NCI-H2081 treated with DMSO at 0.1 percent for 48 hours (cell line): ENCODE results near the gene ZC3H10.
"Not testable (repeated sequence)": the region's sequence is repeated elsewhere in the genome, so short reads cannot be mapped to it uniquely, and the experiment has no call there.

Experiments used
- DNase-seq: peaks from one replicate; lab custom pipeline; 2025; lab: John Stamatoyannopoulos, UW

Gene ZC3H10

GRCh38 chr12:56117778-56118687 lies at the start of gene ZC3H10:
ZC3H10 (plus strand) TSS chr12:56118266; CDS start chr12:56120563, 2,297 bp downstream.
- peak; percentile 96 for DNase-seq

GRCh38 chr12:56071648-56072047 lies 46.4 kb upstream of the ZC3H10 start:
- DNase-seq, result no peak

- no peak for DNase-seq
Measured at GRCh38 chr12:56074396-56074795, 43.7 kb upstream of the ZC3H10 start.

- not testable (repeated sequence) for DNase-seq
Measured at GRCh38 chr12:56077966-56078365, 40.1 kb upstream of the ZC3H10 start.

GRCh38 chr12:56078427-56078826 lies 39.6 kb upstream of the ZC3H10 start:
- DNase-seq, result no peak

DNA sequence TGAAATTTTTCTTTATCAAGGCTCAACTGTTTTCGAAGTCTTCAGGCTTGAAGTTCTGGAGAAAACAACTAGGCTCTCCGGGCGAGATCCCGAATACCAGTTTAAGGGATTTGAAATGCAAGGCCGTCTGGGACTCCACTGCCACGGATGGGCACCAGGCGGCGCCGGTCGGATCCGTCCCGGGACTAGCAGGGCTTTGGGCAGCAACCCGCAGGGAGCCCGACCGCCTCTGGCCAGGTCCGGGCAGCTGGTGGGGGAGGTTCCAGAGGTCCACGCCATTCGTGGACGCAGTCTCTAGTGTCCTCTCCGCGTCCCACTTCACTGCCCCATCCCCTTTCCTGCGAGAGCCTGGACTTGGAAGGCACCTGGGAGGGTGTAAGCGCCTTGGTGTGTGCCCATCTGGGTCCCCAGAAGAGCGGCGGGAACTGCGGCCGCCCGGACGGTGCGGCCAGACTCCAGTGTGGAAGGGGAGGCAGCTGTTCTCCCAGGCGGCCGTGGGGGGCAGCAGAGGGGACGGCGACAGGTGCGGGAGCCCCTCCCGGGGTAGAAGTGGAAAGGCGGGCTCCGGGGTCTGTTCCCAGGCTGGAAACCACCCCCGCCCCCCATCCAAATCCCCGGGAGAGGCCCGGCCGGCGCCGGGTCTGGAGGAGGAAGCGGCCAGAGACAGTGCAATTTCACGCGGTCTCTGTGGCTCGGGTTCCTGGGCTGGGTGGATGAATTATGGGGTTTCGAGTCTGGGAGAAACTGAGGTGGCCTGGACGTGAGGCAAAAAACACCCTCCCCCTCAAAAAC lies 38.9 kb upstream of the ZC3H10 start:
- no peak for DNase-seq

- no peak for DNase-seq
Measured at GRCh38 chr12:56079723-56080555, 38.1 kb upstream of the ZC3H10 start, which contains the start of gene ERBB3. ERBB3 (plus strand) TSS chr12:56080165; CDS start chr12:56080301, 136 bp downstream.

DNA sequence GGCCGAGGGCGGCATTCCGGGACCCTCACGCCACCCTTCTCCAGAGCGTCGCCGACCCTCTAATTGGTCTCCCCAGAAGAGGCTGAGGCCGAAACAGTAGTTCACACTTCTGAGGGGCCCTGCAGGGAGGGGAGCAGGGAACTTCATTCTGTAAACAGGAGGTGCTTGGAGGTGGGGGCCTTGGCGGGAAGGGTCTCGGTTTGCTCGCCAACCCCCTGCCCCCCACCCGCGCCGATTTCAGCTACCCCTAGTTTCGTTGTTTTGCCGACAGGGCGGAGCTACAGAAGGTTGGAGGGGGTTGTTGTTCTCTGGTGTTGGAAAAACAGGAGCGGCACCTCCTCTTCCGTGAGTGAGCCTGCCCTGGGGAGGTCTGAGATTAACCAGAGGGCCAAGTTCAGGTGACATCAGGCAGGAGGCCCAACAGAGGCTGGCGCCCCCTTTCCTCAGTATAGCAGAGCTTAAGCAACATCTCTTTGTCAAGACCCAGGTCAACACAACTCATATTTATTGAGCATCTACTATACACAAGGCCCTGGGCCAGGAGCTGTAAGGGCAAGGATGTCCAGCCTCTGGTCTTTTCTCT lies 37.4 kb upstream of the ZC3H10 start:
- DNase-seq, result no peak

DNA sequence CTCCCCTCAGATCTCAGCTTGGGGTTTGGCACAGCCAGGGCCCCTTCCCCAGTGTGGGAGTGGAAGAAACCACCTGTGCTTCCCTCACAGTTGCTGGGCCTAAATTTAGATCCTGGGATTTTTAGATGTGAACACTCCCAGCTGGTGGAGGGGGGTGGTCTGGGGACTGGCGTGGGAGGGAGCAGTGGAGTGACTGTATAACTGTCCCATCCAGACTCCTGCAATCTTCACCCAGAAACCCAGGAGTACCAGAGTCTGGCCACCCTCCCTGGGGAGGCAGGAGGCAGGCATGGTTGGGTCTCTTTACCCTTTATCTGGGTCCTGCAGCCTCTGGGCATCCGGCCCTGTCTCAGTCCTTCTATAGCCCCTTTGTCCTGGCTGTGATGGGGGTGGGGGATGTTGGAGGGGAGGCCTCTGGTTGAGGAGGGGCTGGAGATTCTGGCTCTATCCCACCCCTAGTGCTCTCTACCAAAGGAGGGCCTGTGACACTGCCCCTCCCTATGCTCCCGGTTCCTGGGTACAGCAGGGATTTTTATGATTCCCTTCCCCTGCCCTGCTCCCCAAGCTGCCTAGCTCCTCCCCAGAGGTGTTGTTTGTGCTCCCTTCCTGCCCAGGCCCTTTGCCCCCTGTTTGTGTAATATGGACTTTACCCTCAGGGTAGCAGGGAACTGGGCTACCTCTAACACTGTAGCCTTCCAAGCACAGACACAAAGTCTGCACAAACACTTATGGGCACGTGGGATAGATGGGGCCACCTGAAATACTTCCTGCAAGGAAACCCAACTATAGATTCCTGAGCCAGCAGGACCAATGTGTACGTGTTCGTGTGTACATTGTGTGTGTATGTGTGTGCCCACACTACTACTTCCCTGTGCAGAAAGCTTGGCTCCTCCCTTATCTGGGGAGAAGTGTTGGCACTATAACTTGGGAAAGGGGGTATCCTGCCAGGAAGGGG lies 36.4 kb upstream of the ZC3H10 start:
- DNase-seq, result no peak

GRCh38 chr12:56082382-56082781 lies 35.7 kb upstream of the ZC3H10 start:
- DNase-seq, result no peak

DNA sequence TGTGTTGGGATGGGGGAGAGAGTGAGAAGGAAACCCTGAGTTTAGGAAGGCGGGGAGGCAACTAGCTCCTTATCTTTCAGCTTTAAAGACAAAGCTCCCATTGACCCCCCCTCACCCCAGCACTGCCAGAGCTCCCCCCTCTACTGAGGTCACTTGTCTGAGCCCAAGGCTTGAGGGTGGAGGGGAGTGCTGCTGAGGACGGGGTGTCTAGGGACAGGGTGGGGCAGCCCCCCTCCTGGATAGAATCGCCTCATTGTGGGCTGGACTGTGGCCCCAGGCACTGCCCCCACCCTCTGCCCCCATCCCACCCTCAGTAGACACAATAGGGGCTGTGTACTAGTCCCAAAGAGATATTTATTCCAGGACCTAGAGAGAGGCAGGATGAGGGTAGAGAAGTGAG lies 35.1 kb upstream of the ZC3H10 start:
- no peak for DNase-seq

- DNase-seq, result no peak
Measured at GRCh38 chr12:56084958-56085543, 33.0 kb upstream of the ZC3H10 start.

- DNase-seq, result no peak
Measured at GRCh38 chr12:56086096-56086495, 32.0 kb upstream of the ZC3H10 start.

- no peak for DNase-seq
Measured at GRCh38 chr12:56086608-56087007, 31.5 kb upstream of the ZC3H10 start.

GRCh38 chr12:56087220-56087619 lies 30.8 kb upstream of the ZC3H10 start:
- DNase-seq, result no peak

DNA sequence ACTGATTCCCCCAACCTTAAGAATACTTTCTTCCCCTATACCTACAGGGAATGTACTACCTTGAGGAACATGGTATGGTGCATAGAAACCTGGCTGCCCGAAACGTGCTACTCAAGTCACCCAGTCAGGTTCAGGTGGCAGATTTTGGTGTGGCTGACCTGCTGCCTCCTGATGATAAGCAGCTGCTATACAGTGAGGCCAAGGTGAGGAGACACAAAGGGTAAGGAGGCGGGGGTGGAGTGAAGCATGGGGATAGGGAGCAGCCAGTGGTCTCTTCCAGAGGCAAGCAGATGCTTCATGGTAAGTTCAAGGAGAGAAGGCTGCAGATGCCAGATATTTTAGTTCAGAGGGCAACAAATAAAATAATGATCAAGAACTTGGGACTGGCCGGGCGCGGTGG lies 20.3 kb upstream of the ZC3H10 start:
- no peak for DNase-seq

GRCh38 chr12:56098592-56098991 lies 19.5 kb upstream of the ZC3H10 start:
- no peak for DNase-seq

DNA sequence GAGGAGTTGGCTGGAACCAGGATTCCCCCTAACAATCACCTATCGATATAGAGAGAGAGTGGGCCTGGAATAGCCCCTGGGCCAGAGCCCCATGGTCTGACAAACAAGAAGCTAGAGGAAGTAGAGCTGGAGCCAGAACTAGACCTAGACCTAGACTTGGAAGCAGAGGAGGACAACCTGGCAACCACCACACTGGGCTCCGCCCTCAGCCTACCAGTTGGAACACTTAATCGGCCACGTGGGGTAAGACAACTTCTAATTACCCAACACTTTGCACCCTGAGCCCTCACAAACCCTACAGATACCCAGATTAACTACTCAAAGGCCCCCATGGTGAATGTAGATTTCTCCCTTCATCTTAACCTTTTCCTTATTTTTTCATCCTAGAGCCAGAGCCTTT lies 18.3 kb upstream of the ZC3H10 start:
- DNase-seq, result no peak

DNA sequence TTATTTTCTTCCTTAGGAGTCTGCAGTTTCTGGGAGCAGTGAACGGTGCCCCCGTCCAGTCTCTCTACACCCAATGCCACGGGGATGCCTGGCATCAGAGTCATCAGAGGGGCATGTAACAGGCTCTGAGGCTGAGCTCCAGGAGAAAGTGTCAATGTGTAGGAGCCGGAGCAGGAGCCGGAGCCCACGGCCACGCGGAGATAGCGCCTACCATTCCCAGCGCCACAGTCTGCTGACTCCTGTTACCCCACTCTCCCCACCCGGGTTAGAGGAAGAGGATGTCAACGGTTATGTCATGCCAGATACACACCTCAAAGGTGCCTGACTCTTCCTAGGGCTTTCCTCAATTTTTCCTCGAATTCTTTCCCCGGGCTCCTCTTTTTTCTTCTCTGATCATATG lies 17.0 kb upstream of the ZC3H10 start:
- no peak for DNase-seq

DNA sequence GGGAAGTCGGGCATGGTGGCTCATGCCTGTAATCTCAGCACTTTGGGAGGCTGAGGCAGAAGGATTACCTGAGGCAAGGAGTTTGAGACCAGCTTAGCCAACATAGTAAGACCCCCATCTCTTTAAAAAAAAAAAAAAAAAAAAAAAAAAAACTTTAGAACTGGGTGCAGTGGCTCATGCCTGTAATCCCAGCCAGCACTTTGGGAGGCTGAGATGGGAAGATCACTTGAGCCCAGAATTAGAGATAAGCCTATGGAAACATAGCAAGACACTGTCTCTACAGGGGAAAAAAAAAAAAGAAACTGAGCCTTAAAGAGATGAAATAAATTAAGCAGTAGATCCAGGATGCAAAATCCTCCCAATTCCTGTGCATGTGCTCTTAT lies 15.4 kb upstream of the ZC3H10 start:
- DNase-seq, result no peak
